A673 (cell line): Measurements from ENCODE around the gene PRC1. TPM values are rescaled to one million over a fixed set of nuclear protein-coding genes. Genes with fewer than 3 reads are reported as not detected.

Experiments used
- BruUV-seq: library from RNA; stranded (reverse); fragments of 400-500 nt; replicated peaks from 2 replicates; lab custom pipeline; 2021; lab: Mats Ljungman, UMichigan
- CTCF ChIA-PET: fragments of 300-600 bp; sonication (Branson Sonifier 250); formaldehyde crosslinking; loops from one replicate; lab custom pipeline; 2022; ENCODE audit warnings: antibody characterized with exemption; lab: Charles Lee
- POLR2A ChIA-PET: fragments of 300-600 bp; sonication (Branson Sonifier 250); formaldehyde crosslinking; loops from one replicate; lab custom pipeline; 2022; ENCODE audit warnings: antibody characterized with exemption; ENCODE audit not compliant: low non-redundant PET; lab: Charles Lee
- DNase-seq: peaks from one replicate; pipeline ENCODE4 v3.0.0-alpha.2; 2015; ENCODE audit warnings: low spot score
- H3K27ac ChIP-seq: fragments of 200-600 bp; sonication (generic); 2 replicates; pipeline ENCODE4 v1.5.1; 2016; ENCODE audit warnings: mixed run types, low read depth, mild to moderate bottlenecking, mixed read lengths, antibody characterized with exemption, low read length; ENCODE audit not compliant: poor library complexity, severe bottlenecking
- H3K27me3 ChIP-seq: fragments of 200-600 bp; sonication (generic); replicated peaks from 2 replicates; pipeline ENCODE4 v1.6.1; 2017; ENCODE audit warnings: mixed run types, low read depth, mild to moderate bottlenecking, mixed read lengths, antibody characterized with exemption, low read length; ENCODE audit not compliant: insufficient read depth, poor library complexity
- H3K36me3 ChIP-seq: fragments of 200-600 bp; sonication (generic); 2 replicates; pipeline ENCODE4 v1.6.1; 2016; ENCODE audit warnings: mixed run types, mild to moderate bottlenecking, mixed read lengths, antibody characterized with exemption, low read length; ENCODE audit not compliant: insufficient read depth, poor library complexity, severe bottlenecking
- H3K4me1 ChIP-seq: fragments of 200-600 bp; sonication (generic); 2 replicates; pipeline ENCODE4 v1.6.1; 2017; ENCODE audit warnings: mixed run types, mild to moderate bottlenecking, mixed read lengths, antibody characterized with exemption, low read length; ENCODE audit not compliant: insufficient read depth, poor library complexity, severe bottlenecking
- H3K4me3 ChIP-seq: fragments of 200-600 bp; sonication (generic); 2 replicates; pipeline ENCODE4 v1.5.1; 2016; ENCODE audit warnings: low read depth, mixed run types, mild to moderate bottlenecking, mixed read lengths, low read length; ENCODE audit not compliant: poor library complexity, severe bottlenecking
- H3K9me3 ChIP-seq: fragments of 200-600 bp; sonication (generic); 2 replicates; pipeline ENCODE4 v1.6.1; 2016; ENCODE audit warnings: mixed run types, low read depth, mild to moderate bottlenecking, mixed read lengths, antibody characterized with exemption, low read length; ENCODE audit not compliant: poor library complexity, severe bottlenecking
- EZH2 ChIP-seq: fragments of 200-600 bp; sonication (generic); IDR thresholded peaks from 2 replicates; pipeline ENCODE4 v1.6.1; 2017; ENCODE audit warnings: borderline replicate concordance, low read depth, mild to moderate bottlenecking, mixed read lengths, antibody characterized with exemption, low read length; ENCODE audit not compliant: poor library complexity, severe bottlenecking
- intact Hi-C: fragments of 100-400 bp; cut with micrococcal nuclease; formaldehyde crosslinking; loops from one replicate; pipeline ENCODE4 v1.10.0; 2022; ENCODE audit not compliant: unreplicated experiment
- total RNA-seq: library from RNA; stranded (reverse); gene quantifications from 2 replicates; pipeline ENCODE4 v1.2.3, GENCODE V29; 2021
- TF ChIP-seq, protein P1 (sequence below): fragments of 300-800, 200-600 bp; sonication (generic); conservative IDR thresholded peaks from 2 replicates; pipeline ENCODE4 v1.5.1; 2017; ENCODE audit warnings: low read depth, mild to moderate bottlenecking, antibody characterized with exemption, low read length, moderate library complexity, mixed read lengths

PRC1 gene
- total RNA-seq, 1 experiment from 2014 or later = 339 TPM

DNA sequence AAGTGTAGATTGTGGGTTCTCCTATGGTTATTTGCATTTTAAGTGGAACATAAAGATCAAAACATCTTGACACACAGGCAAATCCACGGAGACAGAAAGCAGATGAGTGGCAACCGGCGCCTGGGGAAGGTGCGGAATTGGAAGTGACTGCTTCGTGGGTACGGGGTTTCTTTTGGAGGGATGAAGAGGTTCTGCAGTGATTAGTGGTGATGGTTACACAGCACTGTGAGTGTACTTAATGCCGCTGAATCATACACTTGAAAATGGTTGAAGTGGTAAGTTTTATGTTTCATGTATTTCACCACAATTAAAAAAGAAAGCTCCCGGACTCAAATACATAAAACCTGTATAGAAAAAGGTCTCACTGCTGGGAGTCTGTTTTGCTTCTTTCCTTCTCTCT is 46.5 kb upstream of the PRC1 start:
- no TSS peak for BruUV-seq
- CTCF ChIA-PET = no interaction called here

DNA sequence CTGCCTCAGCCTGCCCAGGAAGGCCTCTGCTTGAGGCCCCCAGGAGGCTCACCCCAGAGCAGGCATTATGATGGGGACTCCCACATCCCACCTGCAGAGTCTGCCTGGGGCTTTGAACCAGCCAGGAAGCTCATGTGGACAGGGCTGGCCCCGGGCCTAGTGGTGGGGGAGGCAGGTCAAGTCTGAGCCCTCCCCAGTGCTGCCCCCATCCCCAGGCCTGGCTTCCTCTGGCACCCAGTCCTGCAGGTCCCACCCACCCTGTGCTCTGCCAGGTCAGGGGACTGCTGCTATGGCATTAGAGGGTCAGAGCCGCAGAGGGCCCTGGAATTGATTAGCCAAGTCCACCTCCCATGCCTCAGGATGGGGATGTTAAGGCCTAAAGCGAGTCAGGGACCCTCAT is 45.7 kb upstream of the PRC1 start:
- intact Hi-C loops = no loop called here
- ChIA-PET POLR2A (no interaction called here), CTCF (no interaction called here)
- Histone ChIP-seq H3K36me3 (no peaks in the 10 kb centered on the region), H3K27me3 (no peaks in the 10 kb centered on the region), H3K4me1 (no peaks in the 10 kb centered on the region), H3K4me3 (no peak overlapping the region), H3K27ac (no peak overlapping the region), H3K9me3 (no peaks in the 10 kb centered on the region)
- no TSS peak for BruUV-seq
- DNase-seq = no peak
- no peak for TF ChIP-seq EZH2

More for the DNA sequence above, 46.5 kb upstream of the PRC1 start:
- TF ChIP-seq, protein P1, sequence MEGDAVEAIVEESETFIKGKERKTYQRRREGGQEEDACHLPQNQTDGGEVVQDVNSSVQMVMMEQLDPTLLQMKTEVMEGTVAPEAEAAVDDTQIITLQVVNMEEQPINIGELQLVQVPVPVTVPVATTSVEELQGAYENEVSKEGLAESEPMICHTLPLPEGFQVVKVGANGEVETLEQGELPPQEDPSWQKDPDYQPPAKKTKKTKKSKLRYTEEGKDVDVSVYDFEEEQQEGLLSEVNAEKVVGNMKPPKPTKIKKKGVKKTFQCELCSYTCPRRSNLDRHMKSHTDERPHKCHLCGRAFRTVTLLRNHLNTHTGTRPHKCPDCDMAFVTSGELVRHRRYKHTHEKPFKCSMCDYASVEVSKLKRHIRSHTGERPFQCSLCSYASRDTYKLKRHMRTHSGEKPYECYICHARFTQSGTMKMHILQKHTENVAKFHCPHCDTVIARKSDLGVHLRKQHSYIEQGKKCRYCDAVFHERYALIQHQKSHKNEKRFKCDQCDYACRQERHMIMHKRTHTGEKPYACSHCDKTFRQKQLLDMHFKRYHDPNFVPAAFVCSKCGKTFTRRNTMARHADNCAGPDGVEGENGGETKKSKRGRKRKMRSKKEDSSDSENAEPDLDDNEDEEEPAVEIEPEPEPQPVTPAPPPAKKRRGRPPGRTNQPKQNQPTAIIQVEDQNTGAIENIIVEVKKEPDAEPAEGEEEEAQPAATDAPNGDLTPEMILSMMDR = no peak
- no peak for TF ChIP-seq EZH2
- no peaks in the 10 kb centered on the region for H3K27me3 ChIP-seq
- POLR2A ChIA-PET = no interaction called here
- H3K9me3 ChIP-seq = no peaks in the 10 kb centered on the region
- DNase-seq = no peak
- no peak overlapping the region for H3K27ac ChIP-seq
- intact Hi-C loops = no loop called here
- no peak overlapping the region for H3K4me3 ChIP-seq
- H3K4me1 ChIP-seq = no peaks in the 10 kb centered on the region
- no peaks in the 10 kb centered on the region for H3K36me3 ChIP-seq

DNA sequence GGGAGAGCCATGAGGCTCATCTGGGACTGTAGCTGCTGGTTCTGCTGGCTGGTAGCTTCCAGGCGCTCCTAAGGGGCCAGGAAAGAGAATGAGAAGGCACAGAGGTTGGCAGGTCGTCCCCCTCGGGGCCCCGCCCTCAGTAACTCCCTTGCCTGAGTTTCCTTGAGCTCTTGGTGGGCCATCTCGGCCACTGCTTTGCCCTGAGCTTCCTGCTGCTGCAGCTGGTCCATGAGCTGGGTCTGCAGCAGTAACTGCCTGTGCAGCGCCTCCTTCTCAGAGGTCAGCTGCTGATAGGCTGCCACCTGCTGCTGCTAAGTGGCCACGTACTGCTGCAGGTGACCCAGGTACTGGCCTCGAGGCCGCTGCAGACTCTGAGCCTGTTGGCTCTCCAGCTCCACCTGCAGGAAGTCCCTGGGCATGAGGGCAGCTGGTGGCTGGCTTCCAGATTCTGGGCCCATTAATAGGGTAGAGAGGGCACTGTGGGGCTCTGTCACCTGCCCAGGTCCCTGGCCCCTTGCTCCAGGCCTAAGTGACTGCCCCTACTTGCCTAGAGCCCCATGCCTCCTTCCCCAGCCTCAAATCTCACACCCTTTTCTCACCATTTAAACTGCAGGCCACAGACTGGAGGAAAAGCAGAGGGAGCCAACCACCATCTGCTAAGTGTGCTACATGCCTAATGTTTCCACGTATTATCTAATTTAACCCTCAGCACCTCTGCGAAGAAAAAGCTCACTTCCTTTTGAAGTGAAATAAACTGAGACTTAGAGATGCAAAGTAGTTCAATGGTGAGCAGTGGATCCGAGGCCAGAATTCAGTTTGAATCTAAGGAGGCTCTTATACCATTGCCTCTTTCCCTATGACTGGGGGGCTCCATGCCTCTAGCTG is 38.8 kb upstream of the PRC1 start:
- peak; percentile 41 for DNase-seq
- intact Hi-C loops = no loop called here
- TF ChIP-seq EZH2 = no peak
- TF ChIP-seq, protein P1 = peak; percentile 68
- H3K9me3 ChIP-seq = no peaks in the 10 kb centered on the region
- no peak overlapping the region for H3K27ac ChIP-seq
- no peak overlapping the region for H3K4me3 ChIP-seq
- CTCF ChIA-PET = interaction anchor here (0.6 to 1.2 kb wide), 3 partner anchors 76 to 740 kb away, joined by 5 to 8 read pairs (median 7); no protein-coding TSS in a partner anchor
- no peaks in the 10 kb centered on the region for H3K4me1 ChIP-seq
- no TSS peak for BruUV-seq
- H3K27me3 ChIP-seq = no peaks in the 10 kb centered on the region
- POLR2A ChIA-PET = no interaction called here
- no peaks in the 10 kb centered on the region for H3K36me3 ChIP-seq
